Gastrocnemius medialis (tissue), 4 donors: ENCODE results near the gene SPEN.
"Not testable (repeated sequence)": the region's sequence is repeated elsewhere in the genome, so short reads cannot be mapped to it uniquely, and the experiment has no call there.

Experiments used
- POLR2A ChIP-seq, 2 donors: fragments of 450-650 bp; IDR thresholded peaks; one replicate each; pipeline ENCODE4 v1.6.1; 2017; ENCODE audit warnings: antibody characterized with exemption in 2 of 2, mild to moderate bottlenecking in 2 of 2, moderate library complexity in 2 of 2
- TF ChIP-seq, protein P1 (sequence below), 5 experiments: fragments of 450-650 bp in 3 of 5; fragments of 200-600 bp in 2 of 5; sonication (generic) in 2 of 5; IDR thresholded peaks in 4 of 5; conservative IDR thresholded peaks in 1 of 5; 1 replicate in 4 of 5; 2 replicates in 1 of 5; pipeline ENCODE4 v1.5.1; 2016 to 2019; ENCODE audit warnings: antibody characterized with exemption in 5 of 5, mild to moderate bottlenecking in 3 of 5, moderate library complexity in 3 of 5

DNA sequence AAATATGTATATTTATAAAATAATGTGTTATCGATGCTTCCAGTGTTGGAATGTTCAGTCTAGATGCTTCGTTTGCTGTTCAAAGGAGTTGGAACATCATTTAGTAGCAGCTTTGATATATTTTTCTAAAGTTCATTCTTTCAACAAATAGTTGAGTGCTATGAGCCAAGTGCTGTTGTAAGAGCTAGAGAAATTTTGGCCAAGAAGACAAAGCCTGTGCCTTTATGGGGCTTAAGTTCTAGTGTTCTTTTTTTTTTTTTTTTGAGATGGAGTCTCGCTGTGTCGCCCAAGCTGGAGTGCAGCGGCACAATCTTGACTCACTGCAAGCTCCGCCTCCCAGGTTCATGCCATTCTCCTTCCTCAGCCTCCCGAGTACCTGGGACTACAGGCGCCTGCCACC, 78.9 kb downstream of the SPEN start:
- TF ChIP-seq, protein P1, sequence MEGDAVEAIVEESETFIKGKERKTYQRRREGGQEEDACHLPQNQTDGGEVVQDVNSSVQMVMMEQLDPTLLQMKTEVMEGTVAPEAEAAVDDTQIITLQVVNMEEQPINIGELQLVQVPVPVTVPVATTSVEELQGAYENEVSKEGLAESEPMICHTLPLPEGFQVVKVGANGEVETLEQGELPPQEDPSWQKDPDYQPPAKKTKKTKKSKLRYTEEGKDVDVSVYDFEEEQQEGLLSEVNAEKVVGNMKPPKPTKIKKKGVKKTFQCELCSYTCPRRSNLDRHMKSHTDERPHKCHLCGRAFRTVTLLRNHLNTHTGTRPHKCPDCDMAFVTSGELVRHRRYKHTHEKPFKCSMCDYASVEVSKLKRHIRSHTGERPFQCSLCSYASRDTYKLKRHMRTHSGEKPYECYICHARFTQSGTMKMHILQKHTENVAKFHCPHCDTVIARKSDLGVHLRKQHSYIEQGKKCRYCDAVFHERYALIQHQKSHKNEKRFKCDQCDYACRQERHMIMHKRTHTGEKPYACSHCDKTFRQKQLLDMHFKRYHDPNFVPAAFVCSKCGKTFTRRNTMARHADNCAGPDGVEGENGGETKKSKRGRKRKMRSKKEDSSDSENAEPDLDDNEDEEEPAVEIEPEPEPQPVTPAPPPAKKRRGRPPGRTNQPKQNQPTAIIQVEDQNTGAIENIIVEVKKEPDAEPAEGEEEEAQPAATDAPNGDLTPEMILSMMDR (IDR thresholded peaks at IDR 0.05 in 4 of 5, conservative IDR thresholded peaks at IDR 0.05 in 1 of 5) = not testable (repeated sequence)
- not testable (repeated sequence) for TF ChIP-seq POLR2A (IDR thresholded peaks at IDR 0.05)
